Thymus (tissue), 11 donors: ENCODE results near the gene TMCO4. TPM values are rescaled to one million over a fixed set of nuclear protein-coding genes. Genes with fewer than 3 reads are reported as not detected.
A peak's percentile ranks its signal among the peaks of the same experiment; 100 is the strongest.

Source experiments
- DNase-seq, 9 donors: peaks; one replicate each; pipeline ENCODE4 v3.0.0-alpha.2; 2013; ENCODE audit warnings: low spot score in 9 of 9, low read depth in 6 of 9, missing footprints in 1 of 9
- H3K27ac ChIP-seq, 2 donors: one replicate each; pipeline ENCODE4 v1.5.1; 2013; ENCODE audit warnings: control low read depth in 1 of 2, low read depth in 1 of 2, low read length in 1 of 2, mild to moderate bottlenecking in 1 of 2, moderate library complexity in 1 of 2
- H3K27me3 ChIP-seq, 2 donors: one replicate each; pipeline ENCODE4 v1.5.1; 2013; ENCODE audit warnings: low read length in 1 of 2; ENCODE audit not compliant: control insufficient read depth in 2 of 2, insufficient read depth in 1 of 2
- H3K36me3 ChIP-seq, 2 donors: one replicate each; pipeline ENCODE4 v1.5.1; 2013; ENCODE audit warnings: low read length in 1 of 2, mild to moderate bottlenecking in 1 of 2, moderate library complexity in 1 of 2; ENCODE audit not compliant: control insufficient read depth in 2 of 2, insufficient read depth in 2 of 2
- H3K4me1 ChIP-seq, 2 donors: one replicate each; pipeline ENCODE4 v1.5.1; 2013; ENCODE audit warnings: low read length in 2 of 2; ENCODE audit not compliant: control insufficient read depth in 2 of 2, insufficient read depth in 2 of 2
- H3K4me3 ChIP-seq, 2 donors: one replicate each; pipeline ENCODE4 v1.5.1; 2013; ENCODE audit warnings: low read length in 2 of 2, control low read depth in 1 of 2, mild to moderate bottlenecking in 1 of 2
- H3K9me3 ChIP-seq, 2 donors: one replicate each; pipeline ENCODE4 v1.5.1; 2013; ENCODE audit warnings: low read length in 1 of 2, mild to moderate bottlenecking in 1 of 2; ENCODE audit not compliant: control insufficient read depth in 2 of 2, insufficient read depth in 1 of 2
- WGBS: extraction: QIAGEN DNeasy Blood & Tissue Kit; methylation state at CpG from one replicate; pipeline ENCODE4 v1.1.7; 2013; 5-methylcytosine and 5-hydroxymethylcytosine counted together
- polyA plus RNA-seq: library from polyadenylated mRNA; stranded (reverse); fragments of 200-250 nt; gene quantifications from one replicate; pipeline ENCODE4 v1.2.3, GENCODE V29; 2013
- total RNA-seq: library from RNA; stranded (reverse); fragments of 120-200 nt; gene quantifications from one replicate; pipeline ENCODE4 v1.2.4, GENCODE V29; 2013
- donor health status: healthy.

The TMCO4 gene
- total and polyA plus RNA-seq, 2 donors, result 6.0 to 11.5 TPM

GRCh38 chr1:19762175-19762779 lies 37.4 kb downstream of the TMCO4 start:
- Histone ChIP-seq H3K36me3 (no peaks in the 10 kb centered on the region), H3K4me3 (no peak overlapping the region), H3K4me1 (no peaks in the 10 kb centered on the region), H3K9me3 (no peaks in the 10 kb centered on the region), H3K27me3 (no peaks in the 10 kb centered on the region), H3K27ac (no peak overlapping the region)
- 78% methylated on average over 11 of the region's 11 CpGs for WGBS
- peak in 7 of 9 donors; percentile 0 to 31 (median 6) for DNase-seq

GRCh38 chr1:19759740-19760089 lies 40.0 kb downstream of the TMCO4 start:
- DNase-seq, result no peak
- Histone ChIP-seq H3K4me3 (no peak overlapping the region), H3K9me3 (no peaks in the 10 kb centered on the region), H3K27ac (no peak overlapping the region), H3K36me3 (peaks cover 0 to 2% of the 10 kb centered on the region in 2 donors), H3K4me1 (no peaks in the 10 kb centered on the region), H3K27me3 (no peaks in the 10 kb centered on the region)
- WGBS, result 89% methylated on average over 1 of the region's 1 CpG

- Histone ChIP-seq H3K4me3 (no peak overlapping the region), H3K27me3 (no peaks in the 10 kb centered on the region), H3K9me3 (no peaks in the 10 kb centered on the region), H3K27ac (no peak overlapping the region), H3K36me3 (peaks cover 0 to 6% of the 10 kb centered on the region in 2 donors), H3K4me1 (no peaks in the 10 kb centered on the region)
- no peak for DNase-seq
- 94% methylated on average over 7 of the region's 7 CpGs for WGBS
These were observed 41.4 kb downstream of the TMCO4 start for GRCh38 chr1:19758227-19758830.

- Histone ChIP-seq H3K36me3 (peaks cover 0 to 6% of the 10 kb centered on the region in 2 donors), H3K4me3 (no peak overlapping the region), H3K27ac (no peak overlapping the region), H3K9me3 (no peaks in the 10 kb centered on the region), H3K4me1 (no peaks in the 10 kb centered on the region), H3K27me3 (no peaks in the 10 kb centered on the region)
- 98% methylated on average over 4 of the region's 4 CpGs for WGBS
- DNase-seq, result no peak
These were observed 42.1 kb downstream of the TMCO4 start for GRCh38 chr1:19757641-19758040.

- peaks cover 0 to 6% of the 10 kb centered on the region in 2 donors for H3K36me3 ChIP-seq
- no peak overlapping the region for H3K4me3 ChIP-seq
- DNase-seq, result no peak
- WGBS, result 98% methylated on average over 5 of the region's 5 CpGs
- no peaks in the 10 kb centered on the region for H3K4me1 ChIP-seq
- no peaks in the 10 kb centered on the region for H3K27me3 ChIP-seq
- H3K9me3 ChIP-seq, result no peaks in the 10 kb centered on the region
- no peak overlapping the region for H3K27ac ChIP-seq
These were observed 43.2 kb downstream of the TMCO4 start for GRCh38 chr1:19756480-19756879.

- WGBS, result 86% methylated on average over 10 of the region's 10 CpGs
- Histone ChIP-seq H3K9me3 (no peaks in the 10 kb centered on the region), H3K4me3 (no peak overlapping the region), H3K4me1 (no peaks in the 10 kb centered on the region), H3K27ac (no peak overlapping the region), H3K27me3 (no peaks in the 10 kb centered on the region), H3K36me3 (peaks cover 0 to 6% of the 10 kb centered on the region in 2 donors)
- DNase-seq, result no peak
These were observed 45.2 kb downstream of the TMCO4 start for GRCh38 chr1:19754482-19754881.

- peaks cover 0 to 6% of the 10 kb centered on the region in 2 donors for H3K36me3 ChIP-seq
- 95% methylated on average over 9 of the region's 9 CpGs for WGBS
These were observed 47.5 kb downstream of the TMCO4 start for GRCh38 chr1:19752083-19752696.

GRCh38 chr1:19750882-19751276 lies 48.8 kb downstream of the TMCO4 start:
- Histone ChIP-seq H3K4me1 (no peaks in the 10 kb centered on the region), H3K36me3 (peaks cover 0 to 6% of the 10 kb centered on the region in 2 donors), H3K27ac (no peak overlapping the region), H3K4me3 (no peak overlapping the region), H3K27me3 (no peaks in the 10 kb centered on the region), H3K9me3 (no peaks in the 10 kb centered on the region)
- DNase-seq, result no peak
- 95% methylated on average over 3 of the region's 3 CpGs for WGBS

More at GRCh38 chr1:19752083-19752696, 47.5 kb downstream of the TMCO4 start:
- H3K4me1 ChIP-seq, result no peaks in the 10 kb centered on the region
- H3K27me3 ChIP-seq, result no peaks in the 10 kb centered on the region
- no peak for DNase-seq
- H3K9me3 ChIP-seq, result no peaks in the 10 kb centered on the region
- no peak overlapping the region for H3K27ac ChIP-seq
- no peak overlapping the region for H3K4me3 ChIP-seq

- peaks cover 0 to 6% of the 10 kb centered on the region in 2 donors for H3K36me3 ChIP-seq
- H3K4me1 ChIP-seq, result no peaks in the 10 kb centered on the region
- no peaks in the 10 kb centered on the region for H3K9me3 ChIP-seq
- no peak overlapping the region for H3K27ac ChIP-seq
- no peak for DNase-seq
- H3K4me3 ChIP-seq, result no peak overlapping the region
- no peaks in the 10 kb centered on the region for H3K27me3 ChIP-seq
- 97% methylated on average over 15 of the region's 15 CpGs for WGBS
These were observed 49.4 kb downstream of the TMCO4 start for GRCh38 chr1:19750101-19750881.
